ENCODE results near the gene LY6G6C.

Gene LY6G6C, protein sequence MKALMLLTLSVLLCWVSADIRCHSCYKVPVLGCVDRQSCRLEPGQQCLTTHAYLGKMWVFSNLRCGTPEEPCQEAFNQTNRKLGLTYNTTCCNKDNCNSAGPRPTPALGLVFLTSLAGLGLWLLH

DNA sequence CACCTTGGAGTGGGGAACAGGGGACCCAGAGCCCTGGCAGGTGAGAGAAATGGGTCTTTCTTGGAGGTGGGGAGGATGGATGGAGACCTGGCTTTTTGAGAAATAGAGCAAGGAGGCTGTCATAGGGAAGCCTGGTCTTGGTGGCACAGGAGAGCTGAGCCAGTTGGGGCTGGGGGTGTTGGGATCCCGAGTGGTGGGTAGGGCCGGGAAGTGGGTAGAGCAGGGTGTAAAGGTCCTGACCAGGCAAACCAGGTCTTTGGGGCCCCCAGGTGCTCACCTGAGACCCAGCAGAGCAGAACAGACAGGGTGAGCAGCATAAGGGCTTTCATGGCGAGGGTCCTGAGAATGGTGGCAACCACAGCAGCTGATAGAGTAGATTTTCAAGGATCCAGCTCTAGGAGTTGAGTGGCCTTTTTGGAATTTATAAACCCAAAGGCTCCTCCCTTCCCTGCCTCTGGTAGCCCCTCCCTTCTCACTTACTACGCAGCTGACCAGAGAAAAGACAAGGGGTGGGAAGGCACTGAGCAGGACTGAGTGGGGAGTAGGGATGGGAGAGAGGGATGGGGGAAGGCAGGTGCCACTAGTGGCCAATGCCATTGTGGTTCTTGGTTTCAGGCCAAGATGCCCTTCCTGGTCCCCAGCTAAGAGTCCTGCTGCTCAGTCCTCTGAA lies at the start of gene LY6G6C:
Gene LY6G6C (minus strand): TSS at position 396 of the 670 bp plus-strand sequence. CDS start 67 bp downstream, at position 329.
- no peak for DNase-seq (ENCODE audit: low read depth)

DNA sequence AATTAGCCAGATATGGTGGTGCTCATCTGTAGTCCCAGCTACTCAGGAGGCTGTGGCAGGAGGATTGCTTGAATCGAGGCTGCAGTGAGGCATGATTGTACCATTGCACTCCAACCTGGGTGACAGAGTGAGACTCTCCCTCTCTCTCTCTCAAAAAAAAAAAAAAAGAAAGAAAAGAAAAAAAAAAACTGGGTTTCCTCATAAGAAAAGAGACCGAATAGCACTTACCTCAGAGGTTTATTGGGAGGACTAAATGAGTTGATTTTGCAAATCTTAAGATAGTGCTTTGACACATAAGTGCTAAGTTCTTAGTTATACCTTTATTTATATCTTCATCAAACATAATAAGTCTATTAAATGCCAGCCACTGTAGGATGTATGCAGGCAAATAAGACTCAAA lies 49.3 kb upstream of the LY6G6C start:
- no peak for DNase-seq (ENCODE audit: low read depth)

DNA sequence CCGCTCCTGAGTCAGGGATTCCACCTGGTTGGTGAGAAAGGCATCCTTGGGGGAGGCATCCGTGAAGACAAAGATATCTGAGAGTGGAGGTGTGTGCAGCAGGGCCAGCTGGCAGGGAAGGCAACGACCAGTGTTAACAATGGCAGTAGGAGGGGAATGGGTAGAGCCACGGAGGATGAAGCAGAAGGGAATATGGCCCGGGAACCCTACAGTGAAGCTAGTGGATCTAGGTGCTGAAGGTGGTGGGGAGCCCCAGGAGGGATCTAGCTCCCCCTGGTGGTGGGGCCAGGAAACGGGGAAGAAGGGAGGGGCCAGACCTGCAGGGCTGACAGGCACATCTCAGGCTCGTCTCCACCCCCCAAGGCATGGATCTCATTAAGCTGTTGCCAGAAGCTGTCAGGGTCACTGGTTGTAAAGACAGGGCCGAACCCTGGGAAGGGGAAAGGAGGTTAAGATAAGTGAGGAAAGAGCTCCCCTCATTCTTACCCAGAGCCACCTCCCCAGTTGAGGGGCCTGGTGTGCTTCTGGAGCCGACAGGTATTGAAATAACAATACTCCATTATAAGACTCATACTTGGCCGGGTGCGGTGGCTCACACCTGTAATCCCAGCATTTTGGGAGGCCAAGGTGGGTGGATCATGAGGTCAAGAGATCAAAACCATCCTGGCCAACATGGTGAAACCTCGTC lies 48.3 kb upstream of the LY6G6C start:
- DNase-seq (ENCODE audit: low read depth) = peak; percentile 71

DNA sequence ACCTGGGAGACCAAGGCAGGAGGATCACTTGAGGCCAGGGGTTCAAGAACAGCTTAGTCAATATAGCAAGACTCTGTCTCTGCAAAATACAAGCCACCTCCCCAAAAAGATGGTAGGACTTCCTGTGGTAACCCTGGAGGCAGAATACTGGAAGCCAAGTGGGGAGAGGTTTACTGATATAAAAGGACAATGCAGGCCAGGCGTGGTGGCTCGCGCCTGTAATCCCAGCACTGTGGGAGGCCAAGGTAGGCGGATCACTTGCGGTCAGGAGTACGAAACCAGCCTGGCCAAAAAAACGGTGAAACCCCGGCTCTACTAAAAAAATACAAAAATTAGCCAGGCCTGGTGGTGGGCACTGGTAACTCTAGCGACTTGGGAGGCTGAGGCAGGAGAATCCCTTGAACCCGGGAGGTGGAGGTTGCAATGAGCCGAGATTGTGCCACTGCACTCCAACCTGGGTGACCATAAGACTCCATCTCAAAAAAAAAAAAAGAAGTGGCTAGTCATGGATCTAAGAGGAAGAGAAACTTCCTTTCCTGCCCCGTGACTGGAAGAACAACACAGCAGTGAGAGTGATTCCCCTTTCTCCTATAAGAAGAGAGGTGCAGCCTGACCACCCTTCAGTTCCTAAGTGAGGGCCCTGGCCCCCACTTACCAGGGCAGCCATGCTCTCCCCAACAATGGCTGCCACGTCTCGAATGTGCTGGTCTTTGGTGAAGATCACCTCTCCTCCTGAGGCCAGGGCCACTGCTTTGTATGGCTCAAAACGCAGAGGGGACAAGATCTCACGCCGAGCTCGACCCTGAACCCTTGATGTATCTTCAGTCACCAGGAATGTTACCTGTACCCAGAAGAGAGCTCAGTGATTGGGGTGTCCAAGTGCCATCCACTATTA lies 47.1 kb upstream of the LY6G6C start:
- no peak for DNase-seq (ENCODE audit: low read depth)

DNA sequence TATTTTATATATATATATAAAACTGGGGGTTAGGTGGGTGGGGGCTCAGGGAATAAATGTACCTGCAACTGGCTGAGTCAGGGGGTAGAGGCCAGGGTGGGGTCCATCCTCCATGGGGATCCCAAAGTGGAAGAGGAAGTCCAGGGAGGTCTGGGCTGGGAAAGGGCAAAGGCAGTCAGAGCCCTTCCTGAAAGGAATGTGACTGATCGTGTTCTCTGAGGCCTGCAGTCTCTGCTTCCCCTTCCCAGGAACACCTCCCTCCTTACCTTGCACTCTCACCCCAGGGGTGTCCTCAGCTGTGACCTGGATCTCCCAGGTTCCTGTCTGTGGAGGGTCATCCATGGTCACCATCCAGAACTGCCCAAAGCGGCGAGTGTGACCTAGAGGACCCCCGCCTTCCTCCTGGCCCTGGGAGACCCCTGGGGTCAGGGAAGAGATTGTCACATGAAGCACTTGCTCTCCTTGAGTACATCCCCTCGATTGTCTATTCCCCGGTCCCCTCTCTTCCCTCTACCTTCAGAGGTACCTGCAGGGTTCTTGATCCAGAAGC lies 45.6 kb upstream of the LY6G6C start:
- no peak for DNase-seq (ENCODE audit: low read depth)

DNA sequence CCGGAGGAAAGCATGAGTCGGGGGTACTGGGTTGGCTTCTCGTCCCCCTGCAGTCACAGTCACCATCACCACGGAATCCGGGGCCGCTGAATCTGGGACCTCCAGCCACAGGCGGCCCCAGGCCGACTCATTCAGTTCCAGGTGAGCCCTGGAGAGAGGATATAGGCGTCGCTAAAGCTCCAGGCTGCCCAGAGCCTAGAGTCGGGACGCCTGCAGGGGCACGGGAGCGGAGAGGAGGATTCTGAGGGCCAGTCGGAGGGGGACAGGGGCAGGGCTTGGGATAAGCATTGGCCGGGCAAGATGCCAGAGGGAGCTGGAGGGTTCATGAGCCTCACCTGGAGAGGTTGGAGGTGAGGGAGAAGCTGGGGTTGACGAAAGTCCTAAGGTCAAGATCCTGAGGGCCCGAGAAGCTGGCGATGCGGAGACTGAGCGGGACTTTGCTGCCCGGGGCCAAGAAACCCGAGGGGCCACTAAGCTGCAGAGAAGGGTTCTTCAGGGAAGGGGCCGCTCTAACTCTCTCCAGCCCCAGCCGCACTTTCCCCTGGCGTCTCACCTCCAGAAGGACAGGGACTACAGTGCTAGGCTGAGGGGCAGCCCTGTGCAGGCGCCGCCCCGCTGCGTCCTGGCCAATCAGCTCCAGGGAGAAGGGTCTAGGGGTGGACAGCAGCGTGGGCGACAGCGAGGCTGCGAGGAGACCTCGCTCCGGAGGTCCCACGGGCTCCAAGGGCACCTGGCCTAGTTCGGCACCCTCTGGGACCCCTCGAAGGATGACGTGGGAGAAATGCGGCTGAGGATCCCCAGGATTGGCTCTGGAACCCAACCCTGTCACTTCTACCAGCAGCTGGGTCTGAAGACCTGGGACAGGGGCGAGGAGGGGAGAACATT lies 44.6 kb upstream of the LY6G6C start:
- no peak for DNase-seq (ENCODE audit: low read depth)

DNA sequence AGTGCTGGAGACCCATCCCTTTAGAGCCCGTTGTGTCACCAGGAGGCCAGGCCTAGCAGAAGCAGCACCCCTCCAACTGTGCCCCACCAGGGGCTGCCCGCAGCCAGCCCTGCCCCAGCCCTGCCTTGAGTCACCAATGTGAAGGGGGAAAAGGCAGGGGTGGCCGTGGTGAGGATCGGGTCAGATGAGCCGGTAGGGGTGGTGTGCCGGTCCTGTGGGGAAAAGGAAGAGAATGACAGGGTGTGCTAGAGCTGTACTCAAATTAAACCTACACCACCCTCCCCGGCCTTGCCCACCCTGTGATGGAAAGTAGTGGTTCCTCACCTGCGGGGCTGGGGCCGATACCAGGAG lies 44.0 kb upstream of the LY6G6C start:
- DNase-seq (ENCODE audit: low read depth) = no peak

DNA sequence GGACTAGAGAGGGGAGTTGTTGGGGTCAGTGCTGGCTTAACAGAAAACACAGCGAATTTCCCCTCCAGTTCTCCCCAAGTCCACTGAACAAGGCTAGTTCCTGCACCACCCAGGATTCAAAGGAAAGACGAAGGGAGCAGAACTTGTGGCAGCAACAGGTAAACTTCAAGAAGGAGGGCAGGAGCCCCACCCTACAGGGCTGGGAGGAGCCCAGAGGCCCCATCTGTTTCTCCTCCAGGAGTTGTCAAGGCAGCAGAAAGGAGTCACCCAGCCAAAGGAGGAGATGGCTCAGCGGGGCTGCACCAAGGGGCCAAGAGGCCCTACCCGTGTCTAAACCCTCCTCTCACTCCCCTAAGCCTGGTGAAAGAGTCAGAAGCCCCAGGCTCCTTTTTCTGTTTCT lies 42.7 kb upstream of the LY6G6C start:
- no peak for DNase-seq (ENCODE audit: low read depth)

DNA sequence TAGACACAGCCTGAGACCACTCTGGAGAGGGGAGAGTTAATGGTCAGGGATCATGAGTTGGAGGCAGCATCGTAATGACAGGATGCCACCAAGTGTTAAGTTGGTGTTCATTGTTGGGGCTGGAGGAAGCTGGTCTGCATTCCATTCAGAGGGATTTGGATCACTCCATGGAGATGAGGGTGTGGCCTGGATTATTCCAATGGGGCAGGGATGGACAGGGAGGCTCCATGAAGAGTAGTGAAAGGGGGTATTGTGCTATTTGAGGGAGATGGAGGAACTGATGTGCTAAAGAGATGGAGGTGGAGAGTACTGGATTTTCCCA lies 42.0 kb upstream of the LY6G6C start:
- no peak for DNase-seq (ENCODE audit: low read depth)

DNA sequence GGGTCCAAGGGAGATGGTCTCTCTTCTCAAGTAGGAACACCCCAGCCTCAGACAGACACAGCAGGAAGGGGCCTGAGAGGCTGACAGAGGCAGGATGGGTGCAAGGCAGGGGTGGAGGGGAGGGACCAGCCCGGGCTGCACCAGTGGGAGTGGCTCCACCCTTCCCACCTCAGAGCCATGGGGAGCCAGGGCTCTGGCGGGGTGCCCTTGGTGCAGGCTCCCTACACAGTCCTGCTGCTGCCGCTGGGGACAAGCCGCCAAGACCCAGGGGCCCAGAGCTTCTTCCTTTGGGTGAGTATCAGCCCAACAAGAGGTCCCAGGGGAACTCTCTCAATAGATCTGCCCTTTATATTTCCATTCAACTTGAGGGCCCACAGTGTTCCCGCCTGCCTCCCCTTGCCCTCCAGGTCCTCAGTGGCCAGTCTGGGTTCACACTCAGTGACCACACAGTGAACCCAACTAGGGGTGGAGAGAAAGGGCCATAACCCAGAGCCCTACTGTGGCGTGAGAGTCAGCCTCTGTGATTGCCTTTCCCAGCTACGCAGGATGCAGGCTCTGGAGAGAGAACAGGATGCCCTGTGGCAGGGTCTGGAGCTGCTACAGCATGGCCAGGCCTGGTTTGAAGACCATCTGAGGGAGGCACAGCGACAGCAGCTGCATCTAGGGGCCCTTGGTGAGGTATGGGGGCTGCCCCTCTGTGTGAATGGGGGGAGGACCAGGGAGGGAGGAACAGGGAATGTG lies 41.5 kb upstream of the LY6G6C start:
- no peak for DNase-seq (ENCODE audit: low read depth)

DNA sequence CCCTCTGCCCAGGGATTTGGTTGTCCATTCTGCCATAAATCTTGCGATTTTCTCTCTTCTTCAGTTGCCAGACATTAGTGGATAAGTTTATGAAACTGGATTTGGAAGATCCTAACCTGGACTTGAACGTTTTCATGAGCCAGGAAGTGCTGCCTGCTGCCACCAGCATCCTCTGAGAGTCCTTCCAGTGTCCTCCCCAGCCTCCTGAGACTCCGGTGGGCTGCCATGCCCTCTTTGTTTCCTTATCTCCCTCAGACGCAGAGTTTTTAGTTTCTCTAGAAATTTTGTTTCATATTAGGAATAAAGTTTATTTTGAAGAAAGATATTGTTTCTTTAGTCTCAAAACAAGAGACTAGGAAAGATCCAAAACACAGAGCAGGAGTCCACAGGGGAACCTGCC lies 40.8 kb upstream of the LY6G6C start, which contains the start of gene SAPCD1:
Gene SAPCD1 (plus strand): TSS at position 301 of the 400 bp plus-strand sequence. CDS start 399 bp downstream, outside the sequence.
- DNase-seq (ENCODE audit: low read depth) = no peak

DNA sequence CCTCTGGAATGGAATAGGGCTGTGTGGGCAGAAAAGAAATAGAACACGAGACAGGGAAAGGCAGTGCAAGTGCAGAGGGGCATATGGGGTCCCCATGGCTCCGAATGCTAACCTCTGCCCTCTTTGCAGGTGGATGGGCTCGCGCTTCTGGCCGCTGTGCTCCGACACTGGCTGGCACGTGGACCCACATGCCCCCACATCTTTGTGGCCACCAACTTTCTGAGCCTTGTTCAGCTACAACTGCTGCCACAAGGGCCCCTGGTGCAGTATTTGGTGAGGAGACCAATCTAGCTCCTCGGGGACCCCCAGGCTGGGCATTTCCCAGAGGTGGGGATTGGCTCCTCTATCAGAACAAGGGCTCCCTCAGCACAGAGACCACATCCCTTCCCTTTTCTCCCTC lies 39.8 kb upstream of the LY6G6C start:
- DNase-seq (ENCODE audit: low read depth) = no peak

DNA sequence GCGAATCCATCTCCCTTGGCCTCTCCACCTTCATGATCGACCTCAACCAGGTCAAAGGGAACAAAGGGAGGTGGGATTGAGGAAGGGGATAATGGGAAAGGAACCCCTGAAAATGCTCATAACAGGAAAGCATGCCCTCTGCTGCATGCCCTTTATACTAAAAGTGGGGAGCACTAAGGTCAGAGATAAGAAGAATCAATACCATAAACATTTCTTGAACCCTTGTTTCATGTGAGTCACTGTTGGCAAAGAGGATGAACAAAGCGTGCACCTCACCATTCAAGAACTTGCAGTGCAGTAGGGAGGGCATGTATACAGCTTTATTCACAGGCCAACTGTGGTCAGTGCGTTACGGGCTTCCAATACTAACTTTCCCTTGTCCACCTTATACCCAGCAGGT lies 39.2 kb upstream of the LY6G6C start:
- DNase-seq (ENCODE audit: low read depth) = no peak

DNA sequence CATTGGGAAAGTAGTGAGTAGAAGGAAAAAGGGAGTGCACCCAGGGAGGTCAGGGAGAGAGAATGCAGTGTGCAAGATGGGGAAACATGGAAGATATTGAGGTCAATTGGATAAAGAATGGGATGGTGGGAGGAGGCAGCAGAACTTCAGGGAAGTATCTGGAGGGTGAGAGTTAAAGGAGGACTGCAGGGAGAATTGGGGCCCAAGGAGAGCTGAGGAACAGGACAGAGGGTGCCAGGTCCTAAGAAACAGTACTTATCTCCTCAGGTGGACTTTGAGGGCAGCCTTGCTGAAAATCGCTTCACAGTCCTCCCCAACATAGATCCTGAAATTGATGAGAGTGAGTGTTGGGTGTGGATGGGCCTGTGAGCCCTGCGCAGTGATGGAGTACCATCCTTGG lies 36.7 kb upstream of the LY6G6C start:
- no peak for DNase-seq (ENCODE audit: low read depth)

DNA sequence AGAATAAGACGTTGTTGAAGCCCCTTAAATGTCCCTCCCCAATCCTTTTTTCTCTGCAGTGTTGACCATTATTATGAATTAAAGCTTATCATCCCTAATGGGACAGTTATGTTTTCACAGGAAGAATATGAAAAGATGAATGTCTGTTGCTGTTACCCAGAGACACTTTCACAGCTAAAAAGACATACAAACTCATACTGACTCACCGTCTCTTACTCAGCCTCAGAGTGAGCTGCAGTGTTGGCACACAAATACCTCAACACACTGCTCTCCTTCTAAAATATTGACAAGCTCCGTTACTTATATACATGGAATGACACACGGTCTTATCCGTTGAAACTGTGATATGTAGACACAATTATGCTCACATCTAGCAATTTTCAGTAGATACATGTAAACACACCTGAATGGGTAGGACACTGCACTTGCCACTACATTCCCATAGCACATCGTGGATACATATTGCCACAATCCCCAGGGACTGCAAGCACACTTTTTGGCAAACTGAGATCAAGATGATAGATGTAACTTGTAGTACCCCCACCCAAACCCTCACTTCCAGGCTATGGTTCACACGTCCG lies 31.3 kb upstream of the LY6G6C start:
- no peak for DNase-seq (ENCODE audit: low read depth)

DNA sequence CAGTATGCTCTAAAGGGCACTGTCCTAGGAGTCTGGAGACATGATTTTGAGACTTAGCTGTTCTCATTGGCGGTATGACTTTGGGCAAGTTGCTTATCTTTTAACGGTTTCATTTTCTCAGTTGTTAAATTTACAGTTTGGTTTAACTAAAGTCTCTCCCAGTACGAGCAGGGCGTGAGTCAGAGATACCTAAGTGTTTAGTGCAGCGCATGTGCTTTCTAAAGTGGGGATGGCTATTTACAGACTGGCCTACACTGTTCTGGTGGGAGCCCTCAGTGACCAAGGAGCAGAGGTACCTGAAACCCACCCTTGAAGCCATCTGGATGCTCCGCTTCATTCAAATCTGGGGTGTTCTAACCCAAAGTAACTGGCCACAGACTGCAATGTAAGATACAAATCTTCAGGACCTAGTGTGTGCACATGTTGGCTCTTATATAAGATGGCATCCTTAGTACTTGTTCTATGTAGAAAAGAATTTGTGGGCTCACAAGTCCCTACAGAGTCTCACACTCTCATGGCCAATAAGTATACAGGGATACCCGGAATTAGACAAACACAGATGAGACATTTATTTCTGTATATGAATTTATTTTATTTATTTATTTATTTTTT lies 29.0 kb upstream of the LY6G6C start:
- DNase-seq (ENCODE audit: low read depth) = no peak

DNA sequence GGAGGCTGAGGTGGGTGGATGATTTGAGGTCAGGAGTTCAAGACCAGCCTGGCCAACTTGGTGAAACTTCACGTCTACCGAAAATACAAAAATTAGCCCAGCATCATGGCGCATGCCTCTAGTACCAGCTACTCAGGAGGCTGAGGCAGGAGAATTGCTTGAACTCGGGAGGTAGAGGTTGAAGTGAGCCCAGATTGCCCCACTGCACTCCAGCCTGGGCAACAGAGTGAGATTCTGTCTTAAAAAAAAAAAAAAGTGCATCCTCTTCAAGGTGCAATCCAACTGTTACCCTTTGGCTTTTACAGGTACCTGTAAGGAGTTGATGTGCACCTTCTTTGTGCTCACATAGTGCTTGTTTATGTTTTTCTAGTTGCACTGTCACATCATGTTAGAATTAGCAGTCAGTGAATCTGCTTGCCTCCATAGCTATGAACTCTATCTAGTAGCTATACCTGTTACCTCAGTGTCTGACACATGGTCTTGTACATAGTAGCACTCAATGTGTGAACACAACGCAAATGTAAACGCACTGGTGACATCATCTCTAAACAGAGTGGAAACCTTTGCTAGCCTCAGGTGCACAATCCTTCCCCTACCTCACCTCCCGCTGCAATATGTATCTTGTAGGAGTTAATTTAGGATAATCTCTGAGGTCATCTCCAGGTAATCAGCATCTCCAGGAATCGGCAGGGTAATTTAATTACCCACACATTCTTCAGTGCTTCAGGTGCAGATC lies 27.9 kb upstream of the LY6G6C start:
- no peak for DNase-seq (ENCODE audit: low read depth)

DNA sequence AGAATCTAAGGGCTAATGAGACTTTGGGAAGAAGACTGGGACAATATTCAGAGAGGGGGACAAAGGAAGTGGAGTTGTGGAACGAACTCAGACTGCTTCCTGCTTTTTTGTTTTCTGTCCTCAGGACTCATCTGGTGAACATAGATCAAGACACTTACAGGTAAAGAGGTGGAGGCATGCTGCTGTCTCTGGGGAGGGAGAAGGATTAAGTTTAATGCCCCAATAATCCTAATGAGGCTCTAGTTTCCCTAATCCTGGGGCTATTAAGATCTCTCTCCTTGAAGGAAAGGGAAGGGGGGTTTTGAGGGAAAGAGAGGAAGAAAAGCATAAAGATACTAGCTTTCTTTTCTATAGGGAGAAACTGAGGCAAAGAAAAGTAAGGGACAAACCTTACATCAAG lies 22.9 kb upstream of the LY6G6C start:
- no peak for DNase-seq (ENCODE audit: low read depth)

DNA sequence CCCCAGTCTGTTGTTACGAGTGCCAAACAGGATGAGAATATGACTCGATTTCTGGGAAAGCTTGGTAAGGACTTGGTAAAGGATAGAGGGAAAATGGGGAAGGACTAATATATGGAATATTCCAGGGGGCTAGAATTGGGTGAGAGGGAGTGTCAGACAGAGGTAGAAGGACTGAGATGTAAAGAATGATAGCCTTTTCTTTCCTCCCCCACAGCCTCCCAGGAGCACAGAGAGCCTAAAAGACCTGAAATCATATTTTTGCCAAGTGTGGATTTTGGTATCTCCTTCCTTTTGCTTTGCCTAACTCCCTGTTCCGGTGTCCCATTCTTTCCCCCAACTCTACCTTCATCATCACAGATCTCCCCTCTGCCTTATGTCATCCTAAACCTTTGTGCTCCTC lies 21.3 kb upstream of the LY6G6C start:
- DNase-seq (ENCODE audit: low read depth) = no peak
